ENCODE measurements around the gene P2RX3.
"Not testable (repeated sequence)": the region's sequence is repeated elsewhere in the genome, so short reads cannot be mapped to it uniquely, and the experiment has no call there.

P2RX3 gene

GRCh38 chr11:57353852-57354251, 15.7 kb downstream of the P2RX3 start:
- FAIRE-seq: no peak

- FAIRE-seq: no peak
These were observed 16.5 kb downstream of the P2RX3 start for GRCh38 chr11:57354699-57355098.

GRCh38 chr11:57356268-57356667, 18.1 kb downstream of the P2RX3 start:
- no peak for FAIRE-seq

DNA sequence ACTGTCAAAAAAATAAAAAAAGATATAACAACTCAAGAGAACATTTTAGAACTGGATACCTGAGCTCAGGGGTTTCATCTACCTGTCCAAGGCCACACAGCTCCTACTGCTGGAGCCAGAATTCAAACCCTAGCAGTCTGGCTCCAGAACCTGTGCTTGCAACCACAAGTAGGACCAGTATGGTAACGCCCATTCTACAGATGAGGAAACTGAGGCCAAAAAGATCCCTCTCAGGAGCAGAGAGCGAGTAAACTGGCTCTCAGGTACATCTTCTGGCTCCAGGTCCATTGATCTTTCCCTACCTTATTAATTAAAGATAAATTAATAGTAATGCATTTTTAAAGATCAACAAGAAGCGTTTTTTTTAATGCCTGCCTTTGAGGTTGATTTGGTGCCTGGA, 19.2 kb downstream of the P2RX3 start:
- no peak for FAIRE-seq

DNA sequence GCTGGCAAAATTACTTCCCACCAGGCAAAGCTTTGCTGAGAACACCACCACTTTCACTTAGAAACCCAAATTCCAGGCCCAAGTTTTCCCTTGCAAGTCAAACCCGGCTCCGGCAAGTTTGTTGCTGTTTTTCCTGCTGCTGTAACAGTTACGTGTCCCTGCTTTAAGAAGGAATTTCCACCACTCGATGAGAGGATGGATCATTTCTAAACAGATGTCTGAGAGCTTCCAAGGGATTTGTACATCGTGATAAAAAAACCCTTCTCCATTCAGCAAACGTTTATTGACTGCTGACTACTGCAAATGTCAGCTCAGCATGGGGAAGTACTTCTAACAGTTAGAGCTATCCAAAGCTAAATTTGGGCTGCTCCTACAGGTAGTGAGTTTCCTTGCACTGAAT, 19.7 kb downstream of the P2RX3 start:
- FAIRE-seq: no peak

DNA sequence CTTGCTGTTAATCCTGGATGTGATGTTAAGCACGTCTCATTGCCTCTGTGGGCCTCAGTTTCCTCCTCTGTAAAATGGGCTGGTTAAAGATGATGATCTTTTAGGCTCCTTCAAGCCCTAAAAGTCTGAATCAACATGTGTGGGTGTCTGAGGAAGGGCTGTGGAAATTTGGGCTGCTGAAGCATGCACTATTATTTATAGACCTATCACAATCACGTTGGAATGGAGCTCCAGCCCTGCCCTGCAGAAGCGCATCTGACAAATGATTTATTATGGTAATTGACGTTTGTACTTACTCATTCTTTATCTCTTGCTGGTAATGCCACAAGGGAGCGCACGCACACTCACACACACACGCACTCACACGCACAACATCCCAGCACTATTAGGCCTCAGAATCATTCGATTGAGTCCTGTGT, 20.4 kb downstream of the P2RX3 start:
- no peak for FAIRE-seq

DNA sequence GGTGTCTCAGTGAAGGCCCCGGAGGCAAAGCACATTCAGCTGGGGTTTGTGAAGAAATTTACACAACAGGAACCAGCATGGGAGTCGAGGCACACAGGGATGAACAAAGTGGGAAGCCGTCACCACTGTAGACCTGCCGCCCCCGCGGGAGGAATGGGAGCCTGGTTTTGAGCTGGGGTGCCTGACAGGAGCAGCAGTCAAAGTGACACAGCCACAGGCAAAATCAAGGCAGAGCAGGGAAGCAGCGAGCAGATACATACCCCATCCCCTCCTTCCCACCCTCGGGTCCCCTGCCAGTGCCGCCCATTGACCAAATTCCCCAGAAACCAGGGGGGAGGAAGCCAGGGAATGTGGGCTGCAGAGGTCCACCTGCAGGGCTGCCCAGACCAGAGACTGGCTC, 20.8 kb downstream of the P2RX3 start:
- FAIRE-seq: no peak

DNA sequence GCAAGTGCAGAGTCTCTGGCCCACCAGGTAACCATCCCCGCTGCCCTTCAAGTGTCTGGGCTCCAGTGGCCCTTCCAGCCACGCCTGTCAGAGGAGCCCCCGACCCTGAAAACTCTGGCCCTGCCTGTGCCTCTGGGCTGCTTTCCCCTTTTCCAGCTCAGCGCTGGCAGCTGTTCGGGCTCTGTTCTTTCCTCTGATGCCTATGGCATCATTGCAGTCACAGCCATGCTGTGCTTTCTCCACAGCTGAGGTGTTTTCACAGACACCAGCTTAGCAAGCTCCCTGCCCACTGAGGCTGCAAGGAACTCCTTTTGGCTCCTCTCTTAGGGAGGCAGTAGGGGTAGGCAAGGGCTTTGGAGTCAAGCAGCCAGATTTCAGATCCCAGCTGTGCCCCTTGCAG, 21.2 kb downstream of the P2RX3 start:
- no peak for FAIRE-seq

DNA sequence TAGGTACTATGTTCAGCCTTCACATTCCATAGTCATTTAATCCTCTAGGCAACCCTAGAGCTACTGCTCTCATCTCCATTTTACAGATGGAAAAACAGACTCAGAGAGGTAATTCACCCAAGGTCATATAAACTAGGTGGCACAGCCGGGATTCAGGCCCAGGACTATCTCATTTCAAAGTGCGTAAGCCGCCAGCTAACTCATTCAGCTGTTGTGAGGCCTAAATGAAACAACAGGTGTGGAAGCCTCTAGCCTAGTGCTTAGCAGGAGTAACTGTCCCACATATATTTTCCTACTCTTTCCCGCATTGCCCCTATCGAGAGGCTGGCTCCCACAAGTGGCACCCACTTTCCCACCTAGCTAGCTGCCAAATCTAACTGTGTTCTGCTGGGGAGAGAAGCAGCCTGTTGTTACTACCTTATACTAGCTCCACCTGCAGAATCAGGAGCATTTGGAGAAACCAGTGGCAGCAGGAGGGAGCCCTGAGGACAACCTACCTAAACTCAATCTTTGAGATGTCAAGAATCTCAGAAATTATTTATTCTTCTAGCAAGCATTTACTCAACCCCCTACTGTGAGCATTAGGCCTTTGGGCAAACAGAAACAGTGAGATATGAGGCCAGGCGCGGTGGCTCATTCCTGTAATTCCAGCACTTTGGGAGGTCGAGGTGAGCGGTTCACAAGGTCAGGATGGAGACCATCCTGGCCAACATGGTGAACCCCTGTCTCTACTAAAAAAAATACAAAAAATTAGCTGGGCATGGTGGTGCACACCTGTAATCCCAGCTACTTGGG, 21.9 kb downstream of the P2RX3 start:
- FAIRE-seq: no peak

GRCh38 chr11:57360991-57361390, 22.8 kb downstream of the P2RX3 start:
- FAIRE-seq: no peak

- FAIRE-seq: not testable (repeated sequence)
These were observed 23.3 kb downstream of the P2RX3 start for GRCh38 chr11:57361420-57361819.

DNA sequence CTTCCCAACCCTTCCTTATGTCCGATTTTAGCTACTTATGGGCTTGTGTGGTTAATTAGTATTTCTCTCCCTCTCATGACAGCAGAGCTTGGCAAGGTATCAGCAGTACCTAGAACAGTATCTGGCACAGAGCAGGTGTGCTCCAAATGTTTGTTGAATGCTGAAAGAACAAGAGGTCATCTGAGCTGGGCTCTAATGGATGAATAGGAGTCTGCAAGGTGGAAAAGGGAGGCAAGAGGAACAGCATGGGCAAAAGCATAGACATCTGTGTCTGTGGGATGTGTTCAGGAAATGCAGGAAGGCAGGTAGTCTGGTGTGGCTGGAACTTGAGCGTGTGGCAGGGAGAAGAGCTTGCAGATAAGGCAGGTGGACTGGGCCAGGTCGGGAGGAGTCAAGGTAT, 23.8 kb downstream of the P2RX3 start:
- no peak for FAIRE-seq

GRCh38 chr11:57363131-57364080, 25.3 kb downstream of the P2RX3 start:
- FAIRE-seq: no peak

- no peak for FAIRE-seq
These were observed 26.9 kb downstream of the P2RX3 start for GRCh38 chr11:57364851-57365660.

GRCh38 chr11:57368106-57368844, 30.1 kb downstream of the P2RX3 start:
- FAIRE-seq: no peak

GRCh38 chr11:57368845-57369232, 30.7 kb downstream of the P2RX3 start:
- no peak for FAIRE-seq

DNA sequence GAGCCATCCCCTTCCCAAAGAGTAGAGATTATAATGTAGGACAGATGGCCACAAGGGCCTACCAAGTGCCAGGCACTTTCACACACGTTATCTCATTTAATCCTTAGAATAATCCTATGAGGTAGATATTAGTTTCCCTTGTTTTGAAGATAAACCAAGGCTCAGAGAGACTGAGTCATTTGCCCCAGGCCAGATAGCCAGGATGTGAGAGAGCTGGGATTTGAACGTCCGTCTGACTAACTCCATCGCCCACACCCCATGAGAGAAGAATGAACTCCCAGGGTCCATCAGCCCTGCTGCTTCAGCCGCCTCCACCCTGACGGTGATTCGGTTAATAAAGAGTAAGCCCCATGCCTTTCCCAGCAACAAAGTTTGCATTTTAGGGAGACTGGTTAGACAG, 32.1 kb downstream of the P2RX3 start:
- FAIRE-seq: no peak

- FAIRE-seq: no peak
These were observed 32.8 kb downstream of the P2RX3 start for GRCh38 chr11:57370941-57371340.

GRCh38 chr11:57373146-57373545, 35.0 kb downstream of the P2RX3 start:
- no peak for FAIRE-seq

DNA sequence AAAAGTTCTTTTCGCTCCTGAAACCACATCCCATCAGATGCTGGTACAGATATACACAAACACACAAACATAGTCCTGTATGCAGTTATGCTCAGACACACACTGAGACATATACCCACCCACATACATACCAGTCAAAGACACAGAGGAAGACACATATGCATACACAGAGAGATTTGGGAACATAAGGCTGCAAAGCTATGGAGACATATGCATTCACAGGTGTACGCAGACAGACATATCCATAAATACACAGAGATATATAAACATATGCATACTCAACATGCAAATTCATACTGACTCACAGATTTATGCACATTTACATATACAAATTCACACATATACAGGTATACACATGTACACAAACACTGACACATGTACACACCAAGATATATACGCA, 36.8 kb downstream of the P2RX3 start:
- FAIRE-seq: no peak

- FAIRE-seq: no peak
These were observed 37.3 kb downstream of the P2RX3 start for GRCh38 chr11:57375490-57375889.
